HG03135 (cell line): Measurements from ENCODE around the gene SHISAL1.

Experiments used
- ATAC-seq: cut with Tn5 transposase; IDR thresholded peaks from one replicate; pipeline ENCODE4 v1.9.1; 2021; ENCODE audit warnings: mild to moderate bottlenecking, moderate library complexity; ENCODE audit not compliant: unreplicated experiment

The SHISAL1 gene

DNA sequence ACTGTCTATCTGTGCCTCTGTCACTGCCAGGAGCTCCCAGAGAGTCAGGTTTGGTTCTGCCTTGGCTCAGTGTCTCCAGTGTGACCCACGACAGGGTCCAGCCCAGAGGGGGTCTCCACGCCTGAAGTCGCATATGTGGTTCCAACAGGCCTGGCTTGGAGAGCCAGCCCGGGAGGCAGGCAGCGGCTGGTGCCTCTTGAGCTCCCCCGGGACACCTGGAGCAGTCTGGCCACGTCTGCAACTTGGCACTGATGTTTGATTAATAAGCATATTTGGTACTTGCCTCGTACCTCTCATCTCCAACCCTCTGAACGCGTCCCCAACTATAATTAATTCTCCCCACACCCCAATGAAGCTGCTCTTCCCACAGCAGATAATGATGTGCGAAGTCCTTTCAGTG, 31.7 kb upstream of the SHISAL1 start:
- no peak for ATAC-seq

DNA sequence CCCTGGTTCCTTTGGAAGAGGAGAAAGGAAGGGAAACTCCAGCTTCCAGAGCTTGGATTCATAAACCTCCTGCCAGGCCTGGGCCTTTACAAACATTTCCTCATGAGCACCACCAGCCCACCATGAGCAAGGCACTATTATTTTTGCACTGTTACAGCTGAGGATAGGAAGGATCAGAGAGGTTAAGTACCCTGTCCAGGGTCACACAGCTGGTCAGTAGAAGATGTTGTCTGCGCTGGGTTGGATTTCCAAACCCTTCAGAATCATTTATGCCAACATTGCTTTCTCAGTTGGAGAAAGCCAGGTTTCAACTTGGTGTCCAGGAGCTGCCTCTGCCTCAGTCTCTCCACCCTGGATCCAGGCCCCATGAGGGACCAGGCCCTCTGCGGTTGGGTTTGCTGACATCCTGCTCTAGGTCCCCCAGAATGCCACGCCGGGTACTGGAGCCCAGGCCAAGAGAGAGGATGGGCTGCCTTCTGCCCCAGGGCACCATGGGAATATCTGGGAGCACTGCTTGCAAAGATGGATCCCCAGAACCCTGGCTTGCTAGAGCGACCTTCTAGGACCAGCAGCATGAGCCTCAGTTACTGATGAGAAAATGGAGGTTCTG, 29.7 kb upstream of the SHISAL1 start:
- no peak for ATAC-seq

GRCh38 chr22:44341431-44342346, 28.9 kb upstream of the SHISAL1 start:
- ATAC-seq = no peak

DNA sequence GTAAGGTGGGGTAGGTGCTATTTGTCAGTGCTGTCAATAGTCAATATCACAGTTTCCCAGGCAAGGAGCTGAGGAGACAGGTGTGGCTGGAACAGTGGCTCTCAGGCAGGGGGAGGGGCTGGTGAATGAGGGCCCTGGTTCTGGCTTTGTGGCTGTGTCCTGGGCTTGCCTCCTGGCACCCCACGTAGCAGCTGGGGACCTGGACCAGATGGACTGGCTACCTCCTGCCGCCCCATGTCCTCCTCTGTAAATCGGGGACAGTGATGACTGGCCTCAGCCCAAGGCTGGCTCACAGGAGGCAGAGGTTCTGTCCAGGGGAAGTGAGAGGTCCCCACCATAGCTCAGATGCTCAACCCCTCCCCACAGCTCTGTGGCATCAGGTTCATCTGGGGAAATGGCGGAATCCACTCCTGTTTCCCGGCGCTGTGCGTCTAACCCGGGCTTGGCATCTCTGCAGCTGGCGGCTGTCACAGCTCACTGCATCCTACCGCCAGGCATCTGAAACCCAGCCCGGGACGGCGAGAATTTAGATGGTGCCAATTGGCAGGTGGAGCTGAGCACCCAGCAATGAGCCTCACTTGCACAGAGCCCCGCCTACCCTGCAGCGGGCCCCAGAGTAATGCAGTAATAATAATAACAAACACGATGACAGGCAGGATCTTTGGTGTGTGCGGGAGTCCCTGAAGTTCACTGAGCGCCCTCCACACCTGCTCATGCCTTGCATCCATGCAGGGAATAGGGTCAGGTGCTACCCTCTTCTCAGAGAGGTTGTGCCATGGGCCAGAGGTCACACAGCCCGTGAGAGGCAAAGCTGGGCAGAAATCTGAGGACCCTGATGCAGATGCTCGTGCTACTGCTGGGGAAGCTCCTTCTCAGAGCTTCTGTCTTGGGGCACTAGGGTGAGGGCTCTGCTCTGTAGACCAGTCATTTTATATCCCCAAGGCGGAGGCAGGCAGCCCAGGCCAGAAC, 27.8 kb upstream of the SHISAL1 start:
- ATAC-seq = no peak

- no peak for ATAC-seq
Measured at GRCh38 chr22:44338906-44339305, 26.2 kb upstream of the SHISAL1 start.

DNA sequence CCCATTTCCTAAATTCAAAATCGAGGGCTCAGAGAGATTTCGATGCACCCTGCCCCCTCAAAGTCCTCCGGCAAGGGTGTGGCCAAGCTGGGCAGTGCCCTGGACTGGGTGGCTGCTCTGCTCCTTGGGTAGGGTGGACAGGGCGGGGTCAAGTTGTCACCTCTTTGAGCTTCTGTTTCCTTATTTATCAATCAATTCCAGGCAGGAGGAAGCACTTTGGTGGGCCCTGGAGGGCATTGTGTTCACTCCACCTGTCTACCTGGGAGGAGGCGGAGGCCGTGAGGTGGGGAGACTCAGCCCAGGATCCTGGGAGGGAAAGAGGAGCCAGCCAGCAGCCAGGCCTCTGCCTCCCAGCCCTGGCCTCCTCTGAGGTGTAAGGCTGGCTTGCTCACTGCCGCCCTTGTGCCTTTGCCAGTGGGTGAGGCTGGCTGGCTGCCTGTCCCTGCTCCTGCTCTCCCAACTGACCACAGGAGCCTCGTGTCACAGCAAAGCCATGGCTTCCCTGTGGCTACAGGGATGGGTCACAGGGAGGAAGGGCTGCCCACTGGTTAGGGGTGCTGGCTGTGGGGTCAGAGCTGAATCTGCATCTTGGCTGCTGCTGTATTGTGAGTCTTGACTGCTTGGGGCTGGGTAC, 25.5 kb upstream of the SHISAL1 start:
- no peak for ATAC-seq

DNA sequence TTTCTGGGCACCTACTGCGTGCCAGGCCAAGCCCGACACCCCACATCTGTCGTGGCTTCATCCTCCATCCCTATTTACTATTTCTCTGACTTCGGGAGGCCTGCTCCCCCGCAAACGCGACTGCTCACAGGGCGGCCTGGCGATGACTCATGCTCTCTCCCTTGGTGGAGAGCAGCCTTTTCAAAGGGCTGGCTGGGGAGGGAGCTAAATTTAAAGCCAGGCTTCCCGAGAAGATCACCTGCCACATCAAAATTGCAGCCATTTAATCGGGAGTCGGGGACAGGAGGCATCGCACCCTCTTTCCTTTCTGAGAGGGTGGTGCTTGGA, 24.9 kb upstream of the SHISAL1 start:
- no peak for ATAC-seq

DNA sequence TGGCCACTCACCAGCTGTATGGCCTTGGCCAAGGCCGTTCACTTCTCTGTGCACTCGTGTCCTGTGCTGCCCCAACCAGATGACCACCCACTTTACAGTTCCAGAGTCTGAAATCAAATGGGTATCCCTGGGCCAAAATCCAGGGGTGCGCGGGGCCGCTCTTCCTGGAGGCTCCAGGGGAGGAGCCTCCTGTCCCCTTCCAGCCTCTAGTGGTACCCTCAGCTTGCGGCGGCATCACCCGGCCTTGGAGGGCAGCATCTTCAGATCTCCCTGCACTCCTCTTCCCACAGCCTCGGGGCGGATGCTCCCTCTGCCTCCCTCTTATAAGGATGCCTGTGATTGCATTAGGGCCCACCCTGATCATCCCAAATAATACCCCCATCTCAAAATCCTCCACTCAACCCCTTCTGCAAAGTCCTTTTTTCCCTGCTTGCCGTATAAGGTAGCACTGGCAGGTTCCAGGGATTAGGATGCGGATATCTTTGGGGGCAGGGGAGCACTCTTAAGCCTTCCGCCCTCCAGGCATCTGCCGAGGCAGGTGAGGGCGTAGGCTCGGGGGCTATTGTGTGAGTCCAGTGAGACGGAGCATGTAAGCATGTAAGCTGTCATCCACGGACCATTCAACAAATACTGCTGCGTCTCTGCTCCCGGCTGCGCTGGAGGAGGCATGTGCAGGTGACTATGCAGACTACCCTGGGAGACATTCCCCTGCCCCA, 24.4 kb upstream of the SHISAL1 start:
- ATAC-seq = no peak

- no peak for ATAC-seq
Measured at GRCh38 chr22:44335903-44336803, 23.4 kb upstream of the SHISAL1 start.

DNA sequence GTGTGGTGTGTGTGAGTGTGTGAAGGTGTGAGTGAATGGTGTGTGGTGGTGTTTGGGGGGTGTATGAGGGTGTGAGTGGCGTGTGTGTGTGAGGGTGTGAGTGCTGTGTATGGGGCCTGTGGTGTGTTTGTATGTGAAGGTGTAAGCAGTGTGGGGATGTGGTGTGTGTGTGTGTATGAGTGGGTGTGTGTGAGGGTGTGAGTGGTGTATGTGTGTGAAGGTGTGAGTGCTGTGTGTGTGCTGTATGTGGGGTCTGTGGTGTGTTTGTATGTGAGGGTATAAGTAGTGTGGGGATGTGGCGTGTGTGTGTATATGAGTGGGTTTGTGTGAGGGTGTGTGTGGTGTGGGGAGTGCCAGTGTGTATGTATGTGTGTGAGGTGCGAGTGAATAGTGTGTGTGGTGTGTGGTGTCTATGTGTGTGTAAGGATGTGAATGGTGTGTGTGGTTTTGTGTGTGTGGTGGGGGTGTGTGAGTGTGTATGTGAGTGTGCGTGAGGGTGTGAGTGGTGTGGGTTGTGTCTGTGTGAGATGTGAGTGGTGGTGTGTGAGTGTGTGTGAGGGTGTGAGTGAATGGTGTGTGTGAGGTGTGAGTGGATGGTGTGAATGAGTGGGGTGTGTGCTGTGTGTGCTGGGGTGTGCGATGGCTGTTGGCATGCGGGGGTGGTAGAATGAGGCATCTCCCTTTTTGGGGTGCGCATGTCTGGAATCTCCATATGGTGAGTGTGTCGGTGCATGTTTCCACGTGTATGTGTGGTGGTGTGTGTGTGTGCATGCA, 22.5 kb upstream of the SHISAL1 start:
- no peak for ATAC-seq

DNA sequence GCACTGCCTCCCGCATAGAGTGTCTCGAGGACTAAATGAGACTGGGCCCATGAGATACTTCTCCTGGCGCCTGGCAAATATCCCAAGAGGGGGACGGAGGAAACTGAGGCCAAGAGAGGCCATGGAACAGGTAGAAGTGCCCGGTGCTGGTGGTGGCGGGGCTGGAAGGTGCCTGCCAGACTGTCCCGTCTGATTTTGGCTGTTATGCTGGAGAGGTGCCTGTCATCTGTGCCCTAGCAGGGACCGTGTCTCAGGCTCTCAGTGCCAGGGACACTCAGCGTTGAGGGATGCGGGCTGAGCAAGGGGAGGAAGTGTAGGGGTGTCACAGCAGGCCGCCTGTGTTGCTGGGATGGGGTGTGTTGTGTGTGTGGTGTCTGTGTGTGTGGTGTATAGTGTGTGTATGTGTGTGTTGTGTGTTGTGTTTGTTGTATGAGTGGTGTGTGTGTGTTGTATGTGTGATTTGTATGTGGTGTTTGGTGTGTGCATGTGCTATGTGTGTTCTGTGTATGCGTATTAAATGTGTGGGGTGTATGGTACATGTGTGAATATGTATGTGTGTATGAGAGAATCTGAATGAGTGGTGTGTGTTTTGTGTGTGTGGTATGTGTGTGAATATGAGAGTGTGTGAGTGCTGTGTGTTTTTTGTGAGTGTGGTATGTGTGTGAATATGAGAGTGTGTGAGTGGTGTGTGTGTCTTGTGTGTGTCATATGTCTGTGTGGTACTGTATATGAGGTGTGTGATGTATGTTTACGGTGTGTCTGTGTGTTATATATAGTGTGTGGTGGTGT, 21.3 kb upstream of the SHISAL1 start:
- no peak for ATAC-seq

DNA sequence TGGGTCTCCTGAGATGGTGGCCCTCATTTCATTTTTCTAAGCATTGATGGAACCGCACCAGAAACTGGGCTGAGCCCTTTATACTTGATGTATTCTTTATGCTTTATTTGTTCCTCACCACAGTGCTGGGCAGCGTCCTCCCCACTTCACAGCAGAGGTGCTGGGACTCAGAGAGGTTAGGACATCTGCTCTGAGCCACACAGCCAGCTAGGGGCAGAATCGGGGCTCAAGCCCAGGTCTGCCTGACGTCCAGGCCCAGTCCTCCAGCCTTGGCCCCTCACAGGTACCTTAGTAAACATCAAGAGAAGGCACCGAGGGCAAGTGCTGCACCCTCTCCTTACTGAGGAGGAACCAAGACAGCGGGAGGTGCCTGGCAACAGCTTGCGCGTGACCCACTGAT, 20.2 kb upstream of the SHISAL1 start:
- ATAC-seq = no peak

GRCh38 chr22:44331881-44332714, 19.3 kb upstream of the SHISAL1 start:
- ATAC-seq = no peak

GRCh38 chr22:44330744-44331660, 18.3 kb upstream of the SHISAL1 start:
- ATAC-seq = no peak

- ATAC-seq = no peak
Measured at GRCh38 chr22:44330188-44330743, 17.5 kb upstream of the SHISAL1 start.
